Measurements from ENCODE around the gene TIMMDC1. TPM values are rescaled to one million over a fixed set of nuclear protein-coding genes. Genes with fewer than 3 reads are reported as not detected.

The TIMMDC1 gene
- total and polyA plus RNA-seq, 7 donors = 37.6 to 77.2 (median 53.2) TPM

DNA sequence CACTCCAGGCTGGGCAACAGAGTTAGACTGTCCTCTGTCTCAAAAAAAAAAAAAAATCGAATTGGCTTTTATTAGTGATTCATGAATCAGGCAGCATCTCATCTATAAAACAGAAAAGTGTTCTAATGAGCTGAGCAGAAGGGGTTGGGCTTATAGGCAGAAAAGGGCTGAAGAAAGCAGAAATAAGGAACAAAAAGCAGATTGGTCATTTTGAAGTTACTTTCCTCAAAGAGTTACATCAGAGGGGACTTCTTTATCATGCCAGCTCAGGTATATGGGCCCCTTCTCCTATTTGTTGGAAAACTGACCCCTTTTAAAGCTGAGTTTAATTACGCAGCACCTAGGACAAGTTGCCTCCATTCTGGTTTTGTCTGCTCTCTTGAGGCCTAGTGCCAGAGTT, 30.3 kb upstream of the TIMMDC1 start:
- Histone ChIP-seq H3K36me3 (peaks cover 0 to 16% (median 5%) of the 10 kb centered on the region in 4 donors), H3K4me3 (peak overlapping the region in 2 of 4 donors; percentile 76 to 78), H3K4me1 (peaks cover 0 to 25% (median 16%) of the 10 kb centered on the region in 4 donors), H3K27me3 (no peaks in the 10 kb centered on the region), H3K27ac (peak overlapping the region in 3 of 4 donors; percentile 73 to 79 (median 76)), H3K9me3 (no peaks in the 10 kb centered on the region)
- no peak for DNase-seq
- TF ChIP-seq POLR2A (IDR thresholded peaks at IDR 0.05) (no peak), POLR2AphosphoS5 (IDR thresholded peaks at IDR 0.05) (no peak), EP300 (IDR thresholded peaks at IDR 0.05) (no peak)
- TF ChIP-seq, protein P1, sequence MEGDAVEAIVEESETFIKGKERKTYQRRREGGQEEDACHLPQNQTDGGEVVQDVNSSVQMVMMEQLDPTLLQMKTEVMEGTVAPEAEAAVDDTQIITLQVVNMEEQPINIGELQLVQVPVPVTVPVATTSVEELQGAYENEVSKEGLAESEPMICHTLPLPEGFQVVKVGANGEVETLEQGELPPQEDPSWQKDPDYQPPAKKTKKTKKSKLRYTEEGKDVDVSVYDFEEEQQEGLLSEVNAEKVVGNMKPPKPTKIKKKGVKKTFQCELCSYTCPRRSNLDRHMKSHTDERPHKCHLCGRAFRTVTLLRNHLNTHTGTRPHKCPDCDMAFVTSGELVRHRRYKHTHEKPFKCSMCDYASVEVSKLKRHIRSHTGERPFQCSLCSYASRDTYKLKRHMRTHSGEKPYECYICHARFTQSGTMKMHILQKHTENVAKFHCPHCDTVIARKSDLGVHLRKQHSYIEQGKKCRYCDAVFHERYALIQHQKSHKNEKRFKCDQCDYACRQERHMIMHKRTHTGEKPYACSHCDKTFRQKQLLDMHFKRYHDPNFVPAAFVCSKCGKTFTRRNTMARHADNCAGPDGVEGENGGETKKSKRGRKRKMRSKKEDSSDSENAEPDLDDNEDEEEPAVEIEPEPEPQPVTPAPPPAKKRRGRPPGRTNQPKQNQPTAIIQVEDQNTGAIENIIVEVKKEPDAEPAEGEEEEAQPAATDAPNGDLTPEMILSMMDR (IDR thresholded peaks at IDR 0.05) = no peak
- 88 to 91% methylated on average over 2 of the region's 2 CpGs for WGBS, 2 donors
- intact Hi-C loops (cut with DNase I) = loop anchor here (2.0 kb wide), 2 partner anchors 29 to 213 kb away; no protein-coding TSS in a partner anchor

DNA sequence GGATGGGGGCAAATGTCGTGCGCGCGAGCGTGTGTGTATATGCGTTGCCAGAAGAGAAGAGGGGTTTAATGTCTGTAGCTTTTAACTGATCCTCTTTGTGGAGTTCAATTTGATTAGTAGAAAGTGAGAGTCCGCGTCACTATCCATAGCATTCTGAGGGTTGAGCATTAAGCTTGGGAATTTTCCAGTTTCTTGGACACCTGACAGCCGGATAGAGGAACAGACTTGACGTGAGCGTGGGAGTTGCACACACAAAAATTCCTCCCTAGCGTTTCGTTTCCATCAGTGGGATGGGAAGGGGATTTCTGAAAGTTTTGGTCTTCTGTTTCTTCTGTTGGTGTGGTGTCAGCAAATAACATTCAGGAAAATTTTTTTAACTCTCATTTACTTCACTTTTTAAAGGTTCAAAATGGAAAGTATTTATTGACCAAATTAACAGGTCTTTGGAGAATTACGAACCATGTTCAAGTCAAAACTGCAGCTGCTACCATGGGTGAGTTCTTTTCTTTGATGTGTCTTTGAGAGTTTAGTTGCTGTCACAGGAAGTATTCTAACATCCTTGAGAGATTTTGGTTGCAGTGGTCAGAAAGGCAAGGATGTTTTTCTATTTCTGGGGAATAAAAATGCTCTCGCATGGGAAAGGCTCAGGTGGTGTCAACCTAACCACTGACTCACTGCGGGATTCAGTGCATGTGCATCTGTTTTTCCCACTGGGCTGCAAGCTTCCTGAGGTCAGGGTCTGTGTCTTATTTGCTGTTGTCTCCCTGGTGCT, 28.7 kb upstream of the TIMMDC1 start:
- 10 to 15% methylated on average over 16 of the region's 16 CpGs for WGBS, 2 donors
- intact Hi-C loops (cut with DNase I) = loop anchor here (2.0 kb wide), 2 partner anchors 27 to 211 kb away; no protein-coding TSS in a partner anchor

DNA sequence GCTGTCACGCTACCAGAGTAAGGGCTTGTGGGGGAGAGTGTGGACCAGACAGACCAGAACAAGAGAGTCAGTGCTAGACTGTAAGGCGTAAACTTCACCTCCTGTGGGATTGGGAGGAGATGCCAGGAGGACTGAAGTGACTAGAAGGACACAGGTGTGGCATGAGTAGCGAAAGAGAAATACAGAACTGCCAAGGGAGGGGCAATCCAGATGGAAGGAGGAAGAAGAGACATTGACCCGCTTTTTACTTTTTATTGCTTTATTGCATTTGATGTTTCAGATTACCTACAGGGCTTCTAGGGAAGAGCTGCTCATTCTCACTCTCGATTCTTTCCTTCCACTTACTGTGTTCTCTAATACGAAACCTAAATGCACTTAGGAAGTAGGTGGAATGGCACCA, 27.5 kb upstream of the TIMMDC1 start:
- Histone ChIP-seq H3K27me3 (no peaks in the 10 kb centered on the region), H3K27ac (no peak overlapping the region), H3K36me3 (peaks cover 0 to 36% (median 5%) of the 10 kb centered on the region in 4 donors), H3K4me1 (peaks cover 0 to 20% (median 14%) of the 10 kb centered on the region in 4 donors), H3K9me3 (no peaks in the 10 kb centered on the region), H3K4me3 (no peak overlapping the region)
- intact Hi-C loops (cut with DNase I) = no loop called here
- TF ChIP-seq EP300 (IDR thresholded peaks at IDR 0.05) = no peak
- no peak for TF ChIP-seq POLR2A (IDR thresholded peaks at IDR 0.05)
- TF ChIP-seq, protein P1 (IDR thresholded peaks at IDR 0.05) = no peak
- no peak for TF ChIP-seq POLR2AphosphoS5 (IDR thresholded peaks at IDR 0.05)
- WGBS, 2 donors = 32 to 76% methylated on average over 6 of the region's 6 CpGs
- DNase-seq = no peak

More for the DNA sequence above, 28.7 kb upstream of the TIMMDC1 start:
- no peak for DNase-seq
- no peaks in the 10 kb centered on the region for H3K27me3 ChIP-seq
- TF ChIP-seq, protein P1 (IDR thresholded peaks at IDR 0.05) = no peak
- TF ChIP-seq POLR2A (IDR thresholded peaks at IDR 0.05) (no peak), EP300 (IDR thresholded peaks at IDR 0.05) (no peak), POLR2AphosphoS5 (IDR thresholded peaks at IDR 0.05) (no peak)
- H3K9me3 ChIP-seq = no peaks in the 10 kb centered on the region
- peaks cover 0 to 25% (median 5%) of the 10 kb centered on the region in 4 donors for H3K36me3 ChIP-seq
- peaks cover 0 to 20% (median 14%) of the 10 kb centered on the region in 4 donors for H3K4me1 ChIP-seq
- peak overlapping the region; percentile 62 to 78 (median 75) for H3K4me3 ChIP-seq
- H3K27ac ChIP-seq = peak overlapping the region; percentile 73 to 79 (median 77)

DNA sequence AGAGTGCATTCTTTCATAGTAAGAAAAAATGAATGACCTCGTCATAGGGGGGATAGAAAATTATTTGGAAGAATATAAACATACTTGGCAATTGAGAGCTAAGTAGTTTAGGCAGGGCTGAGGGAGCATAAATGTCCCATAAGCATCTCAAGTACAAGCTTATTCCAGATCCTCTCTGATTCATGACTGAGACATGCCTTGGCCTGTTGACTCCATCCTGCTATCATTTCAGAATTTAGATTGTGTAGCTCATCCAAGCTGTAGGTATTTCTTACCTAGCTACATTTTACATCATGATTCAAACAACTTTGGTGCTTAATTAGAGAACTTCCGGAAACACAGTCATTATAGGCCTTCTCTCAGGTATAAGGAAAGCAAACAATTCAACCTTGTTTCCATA, 17.3 kb upstream of the TIMMDC1 start:
- peaks cover 0 to 82% (median 12%) of the 10 kb centered on the region in 4 donors for H3K36me3 ChIP-seq
- no peak for DNase-seq
- intact Hi-C loops (cut with DNase I) = no loop called here
- H3K27me3 ChIP-seq = no peaks in the 10 kb centered on the region
- H3K9me3 ChIP-seq = no peaks in the 10 kb centered on the region
- no peaks in the 10 kb centered on the region for H3K4me1 ChIP-seq
- no peak overlapping the region for H3K4me3 ChIP-seq
- H3K27ac ChIP-seq = no peak overlapping the region
- TF ChIP-seq POLR2A (IDR thresholded peaks at IDR 0.05) (no peak), POLR2AphosphoS5 (IDR thresholded peaks at IDR 0.05) (no peak), EP300 (IDR thresholded peaks at IDR 0.05) (no peak)
- TF ChIP-seq, protein P1 (IDR thresholded peaks at IDR 0.05) = no peak
- WGBS, 2 donors = 94% methylated on average over 2 of the region's 2 CpGs
